GM12873 (cell line): ENCODE results near the gene CCDC194.

ENCODE experiments used
- TF ChIP-seq, protein P1 (sequence below): IDR thresholded peaks from 2 replicates; pipeline ENCODE4 v1.5.1; 2012; ENCODE audit warnings: low read depth, mild to moderate bottlenecking, moderate library complexity, low read length, control low read depth; ENCODE audit not compliant: insufficient read depth; ENCODE audit errors: missing control alignments

CCDC194 gene

DNA sequence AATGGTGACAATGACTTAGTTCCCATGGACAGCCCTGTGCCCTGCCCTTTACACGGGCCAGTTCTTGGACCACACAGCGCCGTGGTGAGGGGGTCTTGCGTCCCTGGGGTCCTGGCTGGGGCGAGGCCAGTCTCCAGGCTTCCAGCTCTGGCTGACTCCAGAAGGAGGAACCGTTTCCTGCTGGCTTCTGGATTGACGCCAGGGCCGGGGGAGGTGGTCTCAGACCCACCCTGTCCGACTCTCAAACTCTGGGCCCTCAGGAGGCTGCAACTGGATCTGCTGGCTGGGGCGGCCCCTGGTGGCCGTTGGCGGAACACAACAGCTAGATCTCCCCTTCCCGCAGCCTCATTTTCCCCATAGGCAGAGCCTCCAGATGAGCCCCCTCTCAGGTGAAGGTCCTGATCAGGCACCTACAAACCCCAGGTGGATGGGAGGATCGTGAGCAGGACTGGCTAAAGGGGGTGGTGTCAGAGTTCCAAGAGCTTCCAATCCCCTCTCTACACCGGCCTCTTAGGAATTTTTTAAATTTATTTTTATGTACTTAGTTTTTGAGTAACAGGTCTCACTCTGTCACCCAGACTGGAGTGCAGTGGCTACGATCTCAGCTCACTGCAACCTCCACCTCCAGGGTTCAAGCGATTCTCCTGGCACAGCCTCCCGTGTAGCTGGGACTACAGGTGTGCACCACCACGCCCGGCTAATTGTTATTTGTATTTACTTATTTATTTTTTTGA, 8.0 kb downstream of the CCDC194 start:
- TF ChIP-seq, protein P1, sequence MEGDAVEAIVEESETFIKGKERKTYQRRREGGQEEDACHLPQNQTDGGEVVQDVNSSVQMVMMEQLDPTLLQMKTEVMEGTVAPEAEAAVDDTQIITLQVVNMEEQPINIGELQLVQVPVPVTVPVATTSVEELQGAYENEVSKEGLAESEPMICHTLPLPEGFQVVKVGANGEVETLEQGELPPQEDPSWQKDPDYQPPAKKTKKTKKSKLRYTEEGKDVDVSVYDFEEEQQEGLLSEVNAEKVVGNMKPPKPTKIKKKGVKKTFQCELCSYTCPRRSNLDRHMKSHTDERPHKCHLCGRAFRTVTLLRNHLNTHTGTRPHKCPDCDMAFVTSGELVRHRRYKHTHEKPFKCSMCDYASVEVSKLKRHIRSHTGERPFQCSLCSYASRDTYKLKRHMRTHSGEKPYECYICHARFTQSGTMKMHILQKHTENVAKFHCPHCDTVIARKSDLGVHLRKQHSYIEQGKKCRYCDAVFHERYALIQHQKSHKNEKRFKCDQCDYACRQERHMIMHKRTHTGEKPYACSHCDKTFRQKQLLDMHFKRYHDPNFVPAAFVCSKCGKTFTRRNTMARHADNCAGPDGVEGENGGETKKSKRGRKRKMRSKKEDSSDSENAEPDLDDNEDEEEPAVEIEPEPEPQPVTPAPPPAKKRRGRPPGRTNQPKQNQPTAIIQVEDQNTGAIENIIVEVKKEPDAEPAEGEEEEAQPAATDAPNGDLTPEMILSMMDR: peak; percentile 98

DNA sequence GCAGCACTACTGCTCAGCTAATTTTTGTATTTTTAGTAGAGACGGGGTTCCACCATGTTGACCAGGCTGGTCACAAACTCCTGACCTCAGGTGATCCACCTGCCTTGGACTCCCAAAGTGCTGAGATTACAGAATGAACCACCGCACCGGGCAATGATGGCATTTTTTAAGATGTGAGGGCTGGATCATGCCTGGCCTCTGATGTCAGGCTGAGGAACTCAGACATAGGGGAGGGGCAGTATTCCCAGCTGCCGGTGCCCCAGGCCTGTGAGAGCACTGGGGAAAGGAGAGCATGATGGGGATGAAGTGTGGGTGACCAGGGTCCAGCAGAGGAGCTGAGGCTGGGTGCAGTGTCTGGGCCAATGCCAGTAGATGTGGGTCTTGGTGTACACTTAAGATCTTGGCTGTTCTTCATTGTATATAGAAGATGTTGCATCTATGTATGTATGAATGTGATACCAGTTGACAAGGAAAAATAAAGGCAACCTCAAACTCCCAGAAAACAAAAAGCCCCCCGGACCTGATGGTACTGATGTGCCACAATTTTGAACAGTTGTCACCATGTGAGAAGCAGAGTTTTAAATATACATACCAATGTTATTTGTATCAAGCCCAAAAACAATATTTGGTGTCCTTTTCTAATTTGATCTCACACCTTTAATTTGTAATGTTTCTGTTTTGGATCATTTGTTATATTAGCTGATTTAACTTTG, 13.4 kb downstream of the CCDC194 start:
- TF ChIP-seq, protein P1: no peak

DNA sequence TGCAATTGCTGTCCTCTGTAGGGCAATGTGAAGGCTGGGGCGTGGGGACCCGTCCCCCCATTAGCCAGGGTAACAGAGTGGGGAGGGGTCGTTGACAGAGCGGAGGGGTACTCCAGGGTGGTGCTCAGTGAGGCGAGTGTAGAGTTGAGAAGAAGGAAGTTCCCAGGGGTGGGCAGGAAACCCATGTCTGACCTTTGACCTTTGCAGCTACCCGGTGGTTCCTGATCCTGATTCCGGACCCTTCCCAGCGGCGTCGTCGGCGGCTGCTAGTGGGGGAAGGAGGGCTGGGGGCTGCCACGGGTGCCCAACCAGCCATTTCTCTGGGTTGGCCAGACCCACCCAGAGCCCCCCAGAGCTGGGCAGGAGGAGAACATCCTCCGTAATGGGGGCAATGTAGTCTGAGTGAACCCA, 14.8 kb downstream of the CCDC194 start:
- TF ChIP-seq, protein P1: no peak

DNA sequence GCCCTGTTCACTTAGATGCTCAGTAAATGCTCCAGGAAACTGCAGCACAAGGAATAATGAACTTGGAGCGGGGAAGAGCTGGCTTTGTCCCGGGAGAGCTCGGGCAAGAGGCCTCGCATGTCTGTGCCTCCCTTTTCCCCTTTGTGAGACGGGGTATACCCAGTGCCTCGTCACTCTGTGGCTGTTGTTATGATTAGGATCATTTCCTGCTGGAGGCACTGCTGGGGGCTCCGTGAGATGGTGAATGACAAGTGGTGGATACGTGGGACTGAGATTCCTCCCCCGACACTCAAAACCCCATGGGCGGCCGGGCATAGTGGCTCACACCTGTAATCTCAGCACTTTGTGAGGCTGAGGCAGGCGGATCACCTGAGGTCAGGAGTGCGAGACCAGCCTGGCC, 15.7 kb downstream of the CCDC194 start:
- TF ChIP-seq, protein P1: no peak

DNA sequence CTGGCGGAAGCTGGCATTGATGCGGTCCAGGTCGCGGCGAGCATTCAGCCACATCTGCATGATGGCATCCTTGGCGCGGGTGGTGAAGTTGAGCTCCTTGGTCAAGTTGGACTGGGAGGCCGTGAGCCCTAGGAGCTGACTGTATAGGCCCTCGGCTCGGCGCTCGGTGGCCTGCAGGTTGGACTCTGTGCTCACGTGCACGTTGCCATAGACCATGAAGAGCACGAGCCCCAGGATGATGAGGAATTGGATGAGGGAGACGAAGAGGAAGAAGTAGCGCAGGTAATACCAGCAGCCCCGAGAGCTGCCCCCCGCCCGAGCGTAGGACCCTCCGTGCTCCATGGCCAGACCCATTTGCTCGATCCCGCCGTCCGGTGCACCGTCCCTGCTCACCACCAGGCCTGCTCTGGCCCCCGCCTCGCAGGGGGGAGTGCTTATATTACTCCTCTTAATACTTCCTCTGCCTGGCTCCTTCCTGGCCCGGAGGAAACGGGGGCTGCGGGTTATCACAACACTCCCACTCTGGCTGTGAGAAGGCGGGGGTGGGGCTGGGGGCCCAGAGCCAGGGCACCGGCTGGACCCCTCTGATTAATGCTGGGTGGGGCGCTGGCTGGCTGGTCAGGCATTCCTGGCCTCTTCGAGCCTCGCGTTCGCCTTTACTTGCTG, 16.9 kb downstream of the CCDC194 start, which contains the start of gene PLVAP:
PLVAP (minus strand) TSS at position 408 of the 666 bp plus-strand sequence; CDS start at position 354, 54 bp downstream.
- TF ChIP-seq, protein P1: no peak

DNA sequence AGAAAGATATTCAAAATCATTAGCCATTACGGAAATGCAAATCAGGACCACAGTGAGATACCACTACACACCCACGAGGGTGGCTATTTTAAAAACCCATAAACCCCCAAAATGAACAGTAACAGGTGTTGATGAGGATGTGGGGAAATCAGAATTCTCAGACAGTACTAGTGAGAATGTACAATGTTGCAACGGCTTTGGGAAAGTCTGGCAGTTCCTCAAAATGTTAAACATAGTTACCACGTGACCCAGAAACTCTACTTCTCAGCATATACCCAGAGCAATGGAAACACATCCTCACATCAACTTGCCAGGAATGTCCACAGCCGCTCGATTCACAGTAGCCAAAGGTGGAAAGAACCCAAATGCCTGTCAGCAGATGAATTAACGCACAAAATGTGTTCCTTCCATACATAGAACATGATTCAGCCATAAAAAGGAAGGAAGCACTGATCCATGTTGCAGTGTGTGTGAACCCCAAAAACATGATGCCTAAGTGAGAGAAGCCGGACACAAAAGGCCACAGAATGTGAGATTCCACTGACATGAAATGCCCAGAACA, 23.9 kb downstream of the CCDC194 start:
- TF ChIP-seq, protein P1: no peak

DNA sequence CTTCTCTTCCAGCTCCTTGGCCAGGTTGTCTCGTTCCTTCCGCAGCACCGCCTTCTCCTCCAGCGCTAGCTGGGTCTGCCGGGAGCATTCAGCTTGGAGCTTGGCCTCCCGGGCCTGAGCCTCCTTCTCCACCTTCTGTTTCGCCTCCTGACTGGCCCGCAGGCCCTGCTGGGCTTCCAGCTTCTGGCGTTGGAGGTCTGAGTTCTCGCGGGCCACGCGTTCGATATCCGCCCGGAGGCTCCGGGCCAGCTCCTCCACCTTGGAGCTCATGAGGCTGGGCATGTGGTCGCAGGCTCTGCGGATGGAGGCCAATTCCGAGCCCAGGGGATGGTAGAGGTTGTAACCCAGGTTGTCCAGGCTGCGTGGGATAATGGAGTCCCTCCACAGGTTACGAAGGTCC, 28.6 kb downstream of the CCDC194 start:
- TF ChIP-seq, protein P1: no peak
